HG02840 (cell line): ENCODE data around the gene ROM1.
A peak's percentile ranks its signal among the peaks of the same experiment; 100 is the strongest.
"Not testable (repeated sequence)": the region's sequence is repeated elsewhere in the genome, so short reads cannot be mapped to it uniquely, and the experiment has no call there.

Source experiments
- ATAC-seq: cut with Tn5 transposase; IDR thresholded peaks from one replicate; pipeline ENCODE4 v1.9.1; 2021; ENCODE audit warnings: mild to moderate bottlenecking, moderate library complexity, moderate number of reproducible peaks; ENCODE audit not compliant: unreplicated experiment, low FRiP score

The ROM1 gene, protein sequence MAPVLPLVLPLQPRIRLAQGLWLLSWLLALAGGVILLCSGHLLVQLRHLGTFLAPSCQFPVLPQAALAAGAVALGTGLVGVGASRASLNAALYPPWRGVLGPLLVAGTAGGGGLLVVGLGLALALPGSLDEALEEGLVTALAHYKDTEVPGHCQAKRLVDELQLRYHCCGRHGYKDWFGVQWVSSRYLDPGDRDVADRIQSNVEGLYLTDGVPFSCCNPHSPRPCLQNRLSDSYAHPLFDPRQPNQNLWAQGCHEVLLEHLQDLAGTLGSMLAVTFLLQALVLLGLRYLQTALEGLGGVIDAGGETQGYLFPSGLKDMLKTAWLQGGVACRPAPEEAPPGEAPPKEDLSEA

DNA sequence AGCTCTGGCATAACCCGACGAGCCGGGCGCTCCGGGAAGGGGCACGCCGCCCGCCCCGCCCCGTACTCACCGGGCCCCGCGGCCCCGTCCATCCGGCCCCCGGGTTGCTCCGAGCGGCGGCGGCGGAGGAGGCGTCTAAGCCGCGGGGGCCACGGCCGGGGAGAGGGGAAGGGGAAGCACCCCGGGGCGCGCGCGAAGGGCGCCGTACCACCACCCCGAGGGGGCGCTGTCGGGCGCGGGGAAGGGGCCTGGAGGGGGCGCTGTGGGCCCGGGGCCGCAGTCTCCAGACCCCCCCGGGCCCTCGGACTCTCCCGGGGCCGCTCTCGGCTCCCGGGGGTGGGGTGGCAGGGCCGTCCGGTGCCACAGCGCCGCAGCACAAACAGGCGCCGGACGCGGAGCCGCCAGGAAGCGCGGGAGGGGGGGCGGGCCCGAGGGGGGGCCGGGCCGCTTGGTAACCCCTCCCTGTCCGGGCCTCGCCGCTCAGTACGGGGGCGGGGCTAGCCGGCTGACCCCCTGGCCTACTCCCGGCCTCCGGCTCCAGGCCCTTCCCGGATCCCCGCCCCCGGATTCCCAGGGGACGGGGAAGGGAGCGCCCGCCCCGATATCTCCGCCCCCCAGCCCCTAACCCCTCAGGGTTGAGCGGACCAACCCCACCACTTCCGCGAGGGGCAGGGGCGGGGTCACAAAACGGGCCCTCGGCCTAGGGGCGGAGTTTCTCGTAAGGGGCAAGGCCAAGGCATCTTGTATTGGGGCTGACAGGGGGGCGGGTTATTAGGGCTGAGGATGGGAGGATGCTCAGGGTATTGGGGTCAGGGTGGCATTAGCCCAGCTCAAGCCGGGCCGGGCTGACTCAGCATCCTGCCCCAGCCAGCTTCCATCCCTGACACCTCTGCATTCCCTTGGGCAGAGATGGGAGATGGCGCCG is at the start of gene ROM1, which contains the start of gene EML3:
Gene ROM1 (plus strand): TSS at position 892 of the 925 bp plus-strand sequence. CDS start 25 bp downstream, at position 917.
Gene EML3 (minus strand): TSS at position 410 of the 925 bp plus-strand sequence. CDS start 318 bp downstream, at position 92.
- ATAC-seq: peak; percentile 57

DNA sequence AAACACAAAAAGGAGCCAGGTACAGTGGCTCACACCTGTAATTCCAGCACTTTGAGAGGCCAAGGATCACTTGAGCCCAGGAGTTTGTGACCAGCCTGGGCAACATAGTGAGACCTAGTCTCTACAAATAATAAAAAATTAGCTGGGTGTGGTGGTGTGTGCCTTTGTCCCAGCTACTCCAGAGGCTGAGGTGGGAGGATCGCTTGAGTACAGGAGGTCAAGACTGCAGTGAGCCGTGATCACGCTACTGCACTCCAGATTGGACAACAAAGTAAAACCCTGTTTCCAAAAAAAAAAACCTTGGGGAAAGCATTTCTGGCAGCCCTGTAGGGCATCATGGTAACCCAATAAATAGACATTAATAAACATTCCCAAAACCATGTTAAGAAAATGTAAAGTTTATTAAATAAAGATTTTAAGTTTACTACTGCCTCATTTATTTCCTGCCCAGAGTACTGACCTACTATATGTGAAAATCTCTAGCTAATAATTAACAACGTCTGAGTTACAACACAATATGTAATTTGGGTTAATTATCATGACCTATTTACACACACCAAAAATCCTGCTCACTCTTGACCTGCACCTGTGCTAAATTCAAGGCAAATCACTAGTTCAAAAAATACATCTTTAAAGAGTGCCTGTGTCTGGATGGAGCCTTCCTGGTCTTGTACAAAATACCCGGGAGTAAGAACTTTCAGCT is 47.8 kb upstream of the ROM1 start:
- no peak for ATAC-seq

DNA sequence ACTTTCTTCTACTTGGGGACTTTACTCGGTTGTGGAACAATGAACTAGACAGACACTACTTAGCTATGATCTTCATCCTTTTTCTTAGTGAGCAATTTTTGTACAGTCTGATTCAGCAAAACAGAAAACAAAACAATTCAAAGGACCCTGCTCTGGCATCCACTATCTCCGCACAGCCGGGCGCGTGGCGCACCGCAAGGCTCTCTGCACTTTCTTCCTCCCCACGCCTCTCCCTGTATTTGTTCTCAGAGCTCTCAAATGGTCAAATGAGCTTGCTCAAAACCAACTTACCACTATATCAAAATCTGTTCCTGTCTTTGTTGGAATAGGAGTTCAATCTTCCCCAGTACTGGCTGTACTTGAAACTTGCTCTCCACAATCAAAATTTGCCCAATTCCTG is 46.8 kb upstream of the ROM1 start:
- ATAC-seq: no peak

DNA sequence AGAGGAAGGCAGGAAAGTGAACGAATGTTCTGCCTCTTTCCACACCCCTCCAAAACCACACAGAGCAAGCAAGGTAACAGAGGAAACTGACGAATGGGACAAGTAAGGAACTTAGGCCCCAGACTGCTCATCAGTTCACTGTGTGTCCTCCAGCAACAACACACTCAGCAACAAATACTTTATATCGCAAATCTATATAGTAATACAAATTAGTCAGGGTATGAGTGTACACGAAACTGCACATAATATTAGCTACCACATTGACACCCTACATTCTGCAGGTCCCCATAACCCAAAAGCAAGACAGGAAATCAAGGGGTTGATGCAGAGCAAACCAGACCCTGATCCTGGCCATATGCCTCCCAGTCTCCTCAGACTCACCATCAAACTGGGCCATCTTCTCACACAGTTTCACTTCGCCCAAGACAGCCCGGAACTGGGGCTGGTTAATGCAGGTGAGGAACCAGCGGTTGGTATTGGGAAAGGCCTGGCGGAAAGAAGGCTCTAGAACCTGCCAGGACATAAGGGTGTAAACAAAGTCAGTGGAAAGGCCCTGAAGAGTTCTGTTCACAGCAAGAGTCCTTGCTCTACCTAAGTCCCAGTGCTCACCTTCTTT is 45.9 kb upstream of the ROM1 start:
- no peak for ATAC-seq

DNA sequence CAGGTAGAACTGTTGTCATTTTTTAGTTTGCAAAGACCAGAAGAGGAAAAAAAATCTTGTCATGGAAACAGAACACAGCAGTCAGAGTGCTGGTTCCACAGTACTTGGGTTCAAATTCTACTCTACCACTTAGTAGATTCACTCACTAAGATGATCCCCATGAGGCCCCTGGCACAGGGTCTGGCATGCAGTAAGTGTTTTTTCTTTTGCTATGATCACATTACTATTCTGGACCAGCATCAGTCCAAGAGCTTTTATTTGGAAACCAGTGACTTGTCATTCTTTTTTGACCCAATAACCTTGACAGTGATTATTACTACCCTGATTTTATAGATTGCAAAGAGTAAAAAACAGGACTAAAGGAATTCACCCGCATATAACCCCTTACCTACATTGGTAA is 43.4 kb upstream of the ROM1 start:
- no peak for ATAC-seq

DNA sequence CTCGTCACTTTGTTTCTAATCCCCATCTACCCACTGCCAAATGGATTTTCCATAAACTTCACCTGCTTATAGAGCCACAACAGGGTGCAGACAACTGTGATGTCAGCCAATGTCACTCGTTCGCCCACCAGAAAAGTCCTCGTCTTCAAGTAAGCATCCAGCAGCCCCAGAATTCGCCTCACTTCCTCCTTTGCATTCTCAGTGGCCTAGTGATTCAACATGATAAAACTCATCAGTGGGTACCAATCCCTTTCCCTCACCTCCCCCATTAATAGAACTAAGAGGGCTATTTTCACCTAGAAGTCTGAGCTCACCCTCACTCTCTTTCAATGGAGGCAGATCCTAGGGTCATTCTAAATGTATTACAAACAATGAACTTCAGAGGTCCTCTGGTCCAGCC is 42.2 kb upstream of the ROM1 start:
- not testable (repeated sequence) for ATAC-seq

DNA sequence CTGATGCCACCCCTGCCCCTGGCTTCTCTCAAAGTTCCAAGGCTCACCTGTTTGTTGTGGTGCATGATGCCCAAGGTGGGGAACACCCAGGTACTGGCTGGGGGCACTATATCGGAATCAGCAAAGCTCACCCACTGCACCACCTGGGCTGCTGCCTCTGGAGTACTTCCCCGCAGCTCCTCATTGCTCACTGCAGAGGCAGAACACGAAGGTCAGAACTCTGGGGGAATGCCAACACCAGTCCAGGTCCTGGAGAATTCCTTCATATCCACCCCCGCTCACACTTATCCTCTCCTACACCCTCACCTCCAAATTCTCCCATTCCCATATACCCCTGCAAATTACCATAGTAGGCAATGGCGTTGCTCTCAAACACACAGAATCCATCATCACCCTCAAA is 41.6 kb upstream of the ROM1 start:
- ATAC-seq: not testable (repeated sequence)

DNA sequence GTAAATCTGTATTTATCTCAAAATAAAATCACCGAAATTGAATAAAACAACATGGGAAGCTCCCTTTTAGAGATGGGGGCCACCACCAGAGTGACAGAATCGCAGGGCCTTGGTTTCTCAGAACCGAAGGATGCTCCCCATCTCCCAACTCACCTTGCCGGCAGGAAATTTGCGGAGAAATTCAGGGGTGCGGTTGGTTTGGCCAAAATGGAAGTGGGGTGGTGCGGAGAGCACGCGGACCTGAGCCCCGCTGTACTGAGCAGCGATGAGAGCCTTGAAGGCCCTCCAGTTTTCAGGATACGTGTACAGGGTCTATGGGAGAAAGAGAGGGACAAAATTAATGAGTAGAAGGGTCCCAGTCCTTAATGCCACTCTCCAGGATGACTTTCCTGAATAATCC is 40.6 kb upstream of the ROM1 start:
- no peak for ATAC-seq

DNA sequence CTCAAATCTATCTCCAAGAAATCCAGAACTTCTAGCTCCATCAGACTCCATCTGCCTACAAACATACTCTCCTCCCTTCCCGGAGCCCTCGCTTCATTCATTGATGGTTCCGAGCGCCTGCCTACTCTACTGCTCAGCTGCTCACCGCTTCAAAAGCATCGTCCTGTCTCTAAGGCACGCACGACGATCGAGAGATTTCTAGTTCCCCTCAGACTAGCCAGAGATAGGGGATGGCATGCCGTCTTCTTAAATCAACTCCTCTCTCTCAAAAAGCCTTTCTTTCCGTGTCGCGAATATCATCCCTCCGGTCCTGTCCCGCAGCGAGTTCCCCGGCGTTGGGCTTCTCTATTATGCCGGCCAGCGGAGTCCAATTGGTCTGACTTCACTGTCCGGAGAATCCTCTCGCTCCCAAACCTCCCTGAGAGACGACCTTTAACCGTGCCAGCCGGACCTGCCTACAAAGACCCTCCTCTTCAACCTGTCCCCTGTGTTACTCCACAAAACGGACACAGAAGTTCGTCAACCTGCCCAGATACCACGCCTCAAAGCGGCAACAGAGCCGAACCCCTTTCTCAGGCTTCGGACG is 40.0 kb upstream of the ROM1 start:
- ATAC-seq: no peak

DNA sequence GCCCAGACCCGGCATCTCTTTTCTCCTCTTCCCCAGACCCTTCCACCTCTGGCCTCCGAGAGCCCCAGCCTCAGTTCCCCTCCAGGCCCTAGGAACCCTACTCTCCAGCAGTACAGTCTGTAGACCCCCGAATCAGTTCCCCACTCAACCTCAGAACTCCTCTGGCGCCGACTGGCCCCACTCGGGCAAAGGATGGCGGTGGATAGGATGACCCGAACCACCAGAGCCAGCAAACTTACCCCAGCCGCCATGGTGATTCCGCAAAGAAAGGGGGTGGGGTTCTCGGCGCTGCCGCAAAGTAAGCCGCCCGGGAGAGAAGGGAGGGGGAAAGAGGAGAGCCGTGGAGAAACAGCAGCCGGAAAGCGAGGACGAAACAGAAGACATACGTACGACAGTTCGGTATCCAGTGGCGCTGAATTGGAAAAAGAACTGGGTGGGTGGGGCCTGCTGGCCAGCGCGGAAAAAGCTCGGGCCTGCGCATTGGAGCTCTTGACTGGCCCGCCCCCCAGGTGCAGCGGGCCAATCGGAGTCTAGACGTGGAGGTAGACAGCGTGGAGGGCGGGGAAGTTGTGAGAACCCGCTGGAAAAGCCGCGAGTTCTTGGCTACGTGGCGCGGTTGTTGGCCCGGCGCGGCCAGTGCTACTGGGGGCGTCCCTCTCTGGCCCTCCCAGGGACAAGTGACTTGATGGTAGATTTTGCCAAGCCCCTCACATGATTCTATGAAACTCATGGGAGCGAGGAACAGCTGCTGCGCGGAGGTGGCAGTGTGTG is 39.3 kb upstream of the ROM1 start, which contains the start of gene EEF1G:
Gene EEF1G (minus strand): TSS at position 300 of the 771 bp plus-strand sequence. CDS start 49 bp downstream, at position 251.
- ATAC-seq: peak; percentile 90

DNA sequence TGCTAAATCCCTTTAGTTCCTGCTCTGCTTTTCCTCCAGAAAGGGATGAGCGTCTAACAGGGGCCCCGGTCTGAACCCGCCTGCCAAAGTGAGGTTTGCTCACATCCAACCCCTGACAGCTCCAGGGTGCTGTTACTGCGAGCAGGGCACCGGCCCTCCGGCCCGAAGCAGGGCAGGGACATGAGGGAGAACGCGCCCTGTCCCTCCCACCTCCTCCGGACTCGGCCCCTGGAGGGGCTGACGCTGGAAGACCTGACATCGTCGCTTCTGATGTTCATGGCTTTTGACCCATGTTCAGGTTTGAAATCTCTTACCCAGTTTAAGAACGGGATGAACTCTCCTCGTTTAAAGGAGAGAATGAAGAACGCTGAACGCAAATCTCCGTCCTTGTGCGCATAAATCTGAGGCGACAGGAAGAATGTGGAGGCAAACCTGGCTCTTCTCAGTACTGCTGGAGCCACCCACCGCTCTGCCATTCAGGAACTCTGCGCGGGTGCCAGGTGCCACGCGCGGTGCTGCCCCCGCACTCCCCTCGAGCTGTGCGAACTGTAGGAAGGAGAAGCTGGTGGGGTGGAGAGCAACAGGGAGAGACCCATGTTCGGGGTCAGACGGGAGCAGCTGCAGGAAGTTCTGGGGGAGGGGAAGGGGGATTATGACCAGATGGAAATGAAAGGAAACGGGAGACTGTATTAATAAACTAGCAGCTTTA is 38.5 kb upstream of the ROM1 start:
- peak; percentile 15 for ATAC-seq

DNA sequence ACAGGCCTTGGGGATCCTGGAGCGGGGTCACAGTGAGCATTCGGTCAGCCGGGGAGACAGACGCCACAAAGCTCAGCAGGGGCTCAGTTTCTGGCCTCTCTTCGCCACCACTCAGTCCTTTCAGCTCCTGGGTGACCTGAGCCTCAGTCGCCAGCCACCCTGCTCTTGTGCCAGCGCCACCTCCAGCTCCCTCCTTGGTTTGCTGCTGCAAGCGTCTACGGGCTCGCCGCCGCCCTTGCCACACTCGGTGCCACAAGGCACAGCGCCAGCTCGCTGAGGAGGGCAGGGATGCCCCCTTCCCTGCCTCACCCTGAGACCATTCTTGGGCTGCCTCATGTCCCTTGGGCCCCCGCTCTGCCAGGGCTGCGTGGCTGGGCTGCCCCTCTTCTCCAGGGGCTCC is 37.9 kb upstream of the ROM1 start:
- ATAC-seq: no peak

DNA sequence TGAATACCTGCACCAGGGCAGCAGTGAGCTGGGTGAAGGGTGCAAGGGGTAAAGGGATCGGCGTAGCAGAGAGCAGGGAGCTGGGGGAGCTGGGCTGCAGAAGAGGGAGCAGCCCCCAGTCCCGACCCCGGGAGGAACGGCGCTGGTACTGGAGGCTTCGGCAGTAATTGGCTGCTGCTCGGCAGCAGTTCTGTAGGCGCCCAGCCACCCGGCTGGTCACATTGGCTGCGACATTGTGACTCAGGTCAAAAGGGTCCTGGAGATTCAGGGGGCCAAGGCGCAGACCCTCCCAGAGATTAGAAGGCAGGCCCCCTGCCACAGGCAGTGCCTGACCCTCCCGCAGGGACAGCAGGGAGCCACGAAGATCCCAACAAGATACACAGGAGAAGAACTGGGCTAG is 37.2 kb upstream of the ROM1 start:
- ATAC-seq: no peak

DNA sequence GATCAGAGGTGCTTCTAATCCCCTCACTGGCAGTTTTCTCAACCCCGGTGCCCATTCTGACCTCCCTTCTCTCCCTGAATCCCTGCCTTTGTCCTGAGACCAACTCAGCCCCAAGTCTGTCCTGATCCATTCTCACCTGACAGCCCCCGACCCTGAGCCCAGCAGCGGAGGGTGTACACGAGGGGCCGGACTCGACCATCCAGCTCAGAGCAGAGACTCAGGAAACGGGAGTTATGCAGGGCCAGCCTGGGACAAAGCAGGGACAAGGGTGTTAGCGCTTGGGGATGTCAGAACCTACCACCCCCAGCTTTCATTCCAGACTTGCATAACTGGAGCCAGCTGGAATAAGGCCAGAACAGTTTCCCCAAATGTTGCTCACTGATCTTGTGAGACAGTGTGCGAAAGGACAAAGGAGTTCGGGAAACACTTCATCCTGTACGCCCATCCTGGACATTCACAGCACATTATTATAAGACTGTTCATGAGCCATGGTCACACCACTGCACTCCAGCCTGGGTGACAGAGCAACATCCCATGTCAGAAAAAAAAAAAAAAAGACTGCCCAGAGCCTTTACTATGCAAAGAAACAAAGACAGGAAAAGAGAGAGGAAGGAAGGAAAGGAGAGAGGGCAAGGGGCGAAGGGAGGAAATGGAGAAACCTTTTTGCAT is 35.9 kb upstream of the ROM1 start:
- no peak for ATAC-seq

DNA sequence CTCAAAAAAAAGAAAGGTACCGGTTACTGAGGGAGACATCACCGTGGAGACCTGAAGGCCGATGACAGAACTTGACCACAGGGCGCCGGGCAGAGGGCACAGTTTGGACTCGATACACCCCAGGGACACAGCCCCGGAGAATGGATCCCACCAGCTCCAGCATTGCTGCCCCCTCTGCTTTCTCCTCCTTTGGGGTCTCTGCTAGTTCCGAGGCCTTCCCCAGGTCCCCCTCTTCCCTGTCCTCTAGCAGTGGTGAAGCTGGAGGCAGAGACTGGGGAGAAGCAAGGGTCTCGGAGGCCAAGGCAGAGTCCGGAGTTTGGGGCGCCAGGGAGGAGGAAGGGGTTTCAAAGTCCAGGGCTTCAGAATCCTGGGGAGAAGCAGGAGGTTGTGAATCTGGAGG is 34.5 kb upstream of the ROM1 start:
- no peak for ATAC-seq

DNA sequence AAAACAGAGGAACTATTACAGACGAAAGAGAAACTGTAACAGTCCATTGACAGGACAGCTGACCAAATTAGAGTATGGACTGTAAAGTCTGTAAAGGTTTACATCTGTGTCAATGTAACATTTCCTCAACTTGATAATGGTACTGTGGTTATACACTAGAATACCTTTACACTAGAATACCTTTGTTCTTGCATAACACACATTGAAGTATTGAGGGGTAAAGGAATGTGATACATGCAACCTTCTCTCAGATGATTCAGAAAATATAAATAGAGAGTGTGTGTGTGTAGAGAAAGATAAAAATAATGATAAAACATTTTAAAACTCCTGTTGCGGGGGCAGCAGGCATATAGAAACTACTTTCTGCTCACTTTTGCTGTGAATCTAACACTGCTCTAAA is 33.8 kb upstream of the ROM1 start:
- ATAC-seq: no peak

DNA sequence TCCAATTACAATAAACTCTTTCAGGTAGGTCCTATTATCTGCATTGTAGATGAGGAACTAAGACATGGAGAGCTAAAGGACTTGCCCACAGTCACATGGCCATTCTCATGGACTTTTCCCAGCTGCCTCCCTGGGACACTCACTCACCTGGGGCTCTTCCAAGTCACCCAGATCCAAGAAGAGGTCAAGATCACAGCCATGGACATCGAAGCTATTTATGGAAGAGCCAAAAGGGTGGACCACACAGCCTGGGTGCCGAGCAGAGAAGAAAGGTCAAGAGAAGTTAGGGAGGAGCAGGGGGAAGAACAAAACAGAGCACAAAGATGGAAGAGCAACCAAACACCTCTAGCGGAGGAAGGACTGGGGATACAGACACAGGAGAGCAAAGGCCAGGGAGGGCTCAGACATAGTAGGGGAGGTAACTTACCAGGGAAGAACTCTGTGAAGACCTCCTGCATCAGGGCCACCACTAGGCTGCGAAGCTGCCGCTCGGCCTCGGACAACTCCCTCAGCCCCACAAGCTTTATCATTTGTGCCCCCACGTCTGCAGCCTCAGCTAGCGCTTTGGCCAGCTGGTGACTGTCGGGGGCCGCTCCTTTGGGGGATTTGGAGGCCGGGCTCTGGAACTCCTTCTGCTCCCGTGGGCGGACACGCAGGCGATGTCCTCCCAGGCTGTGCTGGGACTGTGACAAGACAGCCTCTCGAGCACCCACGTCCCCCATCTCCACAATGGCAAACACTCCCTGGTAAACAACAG is 31.9 kb upstream of the ROM1 start:
- ATAC-seq: no peak
